Sigmoid colon (tissue), 7 donors: Measurements from ENCODE around the gene DCAF15. TPM values are rescaled to one million over a fixed set of nuclear protein-coding genes. Genes with fewer than 3 reads are reported as not detected.

Experiments used
- DNase-seq: peaks from one replicate; pipeline ENCODE4 v3.0.0-alpha.2; 2019
- H3K27ac ChIP-seq, 4 donors: fragments of 200-600 bp; sonication (generic); one replicate each; pipeline ENCODE4 v1.5.1; 2016 to 2019; ENCODE audit warnings: mild to moderate bottlenecking in 1 of 4
- H3K27me3 ChIP-seq, 3 donors: fragments of 200-600 bp; sonication (generic); one replicate each; pipeline ENCODE4 v1.5.1; 2019; ENCODE audit warnings: mild to moderate bottlenecking in 1 of 3
- H3K36me3 ChIP-seq, 4 donors: fragments of 200-600 bp; sonication (generic); one replicate each; pipeline ENCODE4 v1.5.1; 2016 to 2019
- H3K4me1 ChIP-seq, 4 donors: fragments of 200-600 bp; sonication (generic); one replicate each; pipeline ENCODE4 v1.5.1; 2017 to 2019
- H3K4me3 ChIP-seq, 4 donors: fragments of 200-600 bp; sonication (generic); one replicate each; pipeline ENCODE4 v1.5.1; 2017 to 2019; ENCODE audit warnings: mild to moderate bottlenecking in 2 of 4, moderate library complexity in 1 of 4
- H3K9me3 ChIP-seq, 4 donors: fragments of 200-600 bp in 3 of 4; sonication (generic) in 3 of 4; one replicate each; pipeline versions ENCODE4 v1.5.1 to v1.6.1; 2013 to 2019
- CTCF ChIP-seq, 4 experiments: fragments of 450-650 bp in 3 of 4; fragments of 200-600 bp in 1 of 4; IDR thresholded peaks; one replicate each; pipeline ENCODE4 v1.5.1; 2016 to 2019; ENCODE audit warnings: antibody characterized with exemption in 4 of 4, mild to moderate bottlenecking in 3 of 4, moderate library complexity in 2 of 4
- EP300 ChIP-seq, 4 donors: sonication (generic); formaldehyde crosslinking; IDR thresholded peaks; one replicate each; pipeline ENCODE4 v1.6.1; 2017; ENCODE audit warnings: antibody characterized with exemption in 4 of 4
- POLR2A ChIP-seq, 2 donors: fragments of 450-650 bp; IDR thresholded peaks; one replicate each; pipeline ENCODE4 v1.6.1; 2016; ENCODE audit warnings: antibody characterized with exemption in 2 of 2, mild to moderate bottlenecking in 2 of 2, moderate library complexity in 2 of 2
- POLR2AphosphoS5 ChIP-seq, 4 donors: sonication (generic); formaldehyde crosslinking; IDR thresholded peaks; one replicate each; pipeline ENCODE4 v1.6.1; 2017; ENCODE audit warnings: antibody characterized with exemption in 4 of 4
- WGBS, 2 donors: extraction: QIAGEN DNeasy Blood & Tissue Kit; methylation state at CpG; one replicate each; pipeline ENCODE4 v1.1.7; 2013; 5-methylcytosine and 5-hydroxymethylcytosine counted together
- intact Hi-C: fragments of 100-400 bp; cut with DNase I; formaldehyde crosslinking; loops from one replicate; pipeline ENCODE4 v1.15.1; 2023
- polyA plus RNA-seq, 3 donors: library from polyadenylated mRNA; stranded (reverse); fragments of 200-250 nt; gene quantifications; one replicate each; pipeline ENCODE4 v1.2.3, GENCODE V29; 2013
- total RNA-seq, 4 donors: library from RNA; depleted of rRNA; stranded (reverse); fragments of >200 nt; gene quantifications; one replicate each; pipeline ENCODE4 v1.1.0, GENCODE V29; 2016
- donor health status: healthy with polysubstance abuse.
- donor health status: Bipolar disorder and iron deficiency.
- donor health status: healthy.

Gene DCAF15
- total and polyA plus RNA-seq, 7 donors, result 7.9 to 46.2 (median 11.3) TPM

- WGBS, 2 donors, result 96 to 100% methylated on average over 1 of the region's 1 CpG
- no peak overlapping the region for H3K4me3 ChIP-seq
- no peak for DNase-seq
Measured at GRCh38 chr19:13998426-13998825, 46.1 kb downstream of the DCAF15 start.

GRCh38 chr19:13999085-13999484 is 46.8 kb downstream of the DCAF15 start:
- no peak overlapping the region for H3K4me3 ChIP-seq
- TF ChIP-seq CTCF (IDR thresholded peaks at IDR 0.05), result no peak
- TF ChIP-seq EP300 (IDR thresholded peaks at IDR 0.05), result no peak
- TF ChIP-seq POLR2AphosphoS5 (IDR thresholded peaks at IDR 0.05), result no peak
- TF ChIP-seq POLR2A (IDR thresholded peaks at IDR 0.05), result no peak
- H3K4me1 ChIP-seq, result peaks cover 0 to 13% (median 6%) of the 10 kb centered on the region in 4 donors
- no peak for DNase-seq
- peaks cover 0 to 6% (median 3%) of the 10 kb centered on the region in 4 donors for H3K36me3 ChIP-seq
- no peaks in the 10 kb centered on the region for H3K27me3 ChIP-seq
- H3K9me3 ChIP-seq, result peaks cover 0 to 5% (median 1%) of the 10 kb centered on the region in 4 donors
- intact Hi-C loops, result no loop called here
- 96 to 97% methylated on average over 3 of the region's 3 CpGs for whole genome bisulfite sequencing, 2 donors
- no peak overlapping the region for H3K27ac ChIP-seq

More at GRCh38 chr19:13998426-13998825, 46.1 kb downstream of the DCAF15 start:
- Histone ChIP-seq H3K27me3 (no peaks in the 10 kb centered on the region), H3K4me1 (peaks cover 0 to 8% (median 2%) of the 10 kb centered on the region in 4 donors), H3K36me3 (peaks cover 0 to 6% (median 3%) of the 10 kb centered on the region in 4 donors), H3K9me3 (peaks cover 0 to 5% (median 1%) of the 10 kb centered on the region in 4 donors), H3K27ac (no peak overlapping the region)
- intact Hi-C loops, result no loop called here
- TF ChIP-seq POLR2AphosphoS5 (IDR thresholded peaks at IDR 0.05) (no peak), POLR2A (IDR thresholded peaks at IDR 0.05) (no peak), EP300 (IDR thresholded peaks at IDR 0.05) (no peak), CTCF (IDR thresholded peaks at IDR 0.05) (no peak)

GRCh38 chr19:14000691-14001375 is 48.5 kb downstream of the DCAF15 start:
- Histone ChIP-seq H3K4me1 (peaks cover 0 to 26% (median 21%) of the 10 kb centered on the region in 4 donors), H3K9me3 (peaks cover 0 to 5% (median 1%) of the 10 kb centered on the region in 4 donors), H3K36me3 (peaks cover 0 to 6% (median 3%) of the 10 kb centered on the region in 4 donors), H3K4me3 (no peak overlapping the region), H3K27me3 (no peaks in the 10 kb centered on the region), H3K27ac (no peak overlapping the region)
- 78 to 87% methylated on average over 13 of the region's 13 CpGs for WGBS, 2 donors
- intact Hi-C loops, result loop anchor here (10.0 kb wide), 1 partner anchor 206 kb away; the partner anchor contains the start of gene ZSWIM4
- no peak for DNase-seq
- TF ChIP-seq POLR2A (IDR thresholded peaks at IDR 0.05) (no peak), CTCF (IDR thresholded peaks at IDR 0.05) (no peak), POLR2AphosphoS5 (IDR thresholded peaks at IDR 0.05) (no peak), EP300 (IDR thresholded peaks at IDR 0.05) (no peak)

GRCh38 chr19:14002571-14003250 is 50.4 kb downstream of the DCAF15 start:
- no peak for DNase-seq
- H3K27ac ChIP-seq, result peak overlapping the region; percentile 98 to 100 (median 99)
- no peak for TF ChIP-seq POLR2A (IDR thresholded peaks at IDR 0.05)
- no peak for TF ChIP-seq POLR2AphosphoS5 (IDR thresholded peaks at IDR 0.05)
- TF ChIP-seq EP300 (IDR thresholded peaks at IDR 0.05), result no peak
- TF ChIP-seq CTCF (IDR thresholded peaks at IDR 0.05), result no peak
- H3K9me3 ChIP-seq, result peaks cover 0 to 5% (median 1%) of the 10 kb centered on the region in 4 donors
- peaks cover 0 to 30% (median 24%) of the 10 kb centered on the region in 4 donors for H3K4me1 ChIP-seq
- H3K4me3 ChIP-seq, result no peak overlapping the region
- no peaks in the 10 kb centered on the region for H3K27me3 ChIP-seq
- H3K36me3 ChIP-seq, result peaks cover 0 to 6% (median 0%) of the 10 kb centered on the region in 4 donors
- intact Hi-C loops, result loop anchor here (10.0 kb wide), 1 partner anchor 208 kb away; the partner anchor contains the start of gene ZSWIM4
- WGBS, 2 donors, result 57 to 75% methylated on average over 13 of the region's 13 CpGs
